ENCODE measurements around the gene TPSAB1.
"Not testable (repeated sequence)": the region's sequence is repeated elsewhere in the genome, so short reads cannot be mapped to it uniquely, and the experiment has no call there.

Gene TPSAB1

DNA sequence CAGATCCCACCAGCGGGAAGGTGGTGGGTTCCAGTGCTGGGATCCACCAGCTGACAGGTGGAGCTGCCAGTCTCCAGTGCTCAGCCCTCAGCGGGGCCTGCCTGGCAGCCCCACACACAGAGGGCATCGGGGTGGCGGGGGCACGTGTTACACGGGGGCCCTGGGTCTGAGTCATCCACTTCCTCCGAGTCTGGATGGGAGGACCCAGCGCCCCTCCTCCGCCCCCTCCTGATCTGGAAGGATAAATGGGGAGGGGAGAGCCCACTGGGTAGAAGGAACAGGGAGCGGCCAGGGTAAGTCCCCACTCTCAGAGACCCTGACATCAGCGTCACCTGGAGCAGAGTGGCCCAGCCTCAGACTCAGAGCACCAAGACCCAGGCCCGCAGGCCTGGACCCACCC lies at the start of gene TPSAB1:
TPSAB1 (plus strand) TSS at position 270 of the 400 bp plus-strand sequence. CDS start 234 bp downstream, outside the sequence.
- not testable (repeated sequence) for DNase-seq

DNA sequence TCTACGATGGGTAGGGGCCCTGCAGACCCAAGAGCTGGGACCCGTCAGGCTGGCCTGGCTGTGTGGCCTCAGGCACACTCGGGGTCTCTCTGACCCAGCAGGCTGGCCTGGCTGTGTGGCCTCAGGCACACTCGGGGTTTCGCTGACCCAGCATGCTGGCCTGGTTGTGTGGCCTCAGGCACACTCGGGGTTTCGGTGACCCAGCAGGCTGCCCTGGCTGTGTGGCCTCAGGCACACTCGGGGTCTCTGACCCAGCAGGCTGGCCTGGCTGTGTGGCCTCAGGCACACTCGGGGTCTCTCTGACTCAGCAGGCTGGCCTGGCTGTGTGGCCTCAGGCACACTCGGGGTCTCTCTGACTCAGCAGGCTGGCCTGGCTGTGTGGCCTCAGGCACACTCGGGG lies 49.7 kb upstream of the TPSAB1 start:
- DNase-seq, result not testable (repeated sequence)

- no peak for DNase-seq
Measured at GRCh38 chr16:1192384-1193073, 48.0 kb upstream of the TPSAB1 start.

GRCh38 chr16:1193143-1193824 lies 47.2 kb upstream of the TPSAB1 start:
- no peak for DNase-seq

DNA sequence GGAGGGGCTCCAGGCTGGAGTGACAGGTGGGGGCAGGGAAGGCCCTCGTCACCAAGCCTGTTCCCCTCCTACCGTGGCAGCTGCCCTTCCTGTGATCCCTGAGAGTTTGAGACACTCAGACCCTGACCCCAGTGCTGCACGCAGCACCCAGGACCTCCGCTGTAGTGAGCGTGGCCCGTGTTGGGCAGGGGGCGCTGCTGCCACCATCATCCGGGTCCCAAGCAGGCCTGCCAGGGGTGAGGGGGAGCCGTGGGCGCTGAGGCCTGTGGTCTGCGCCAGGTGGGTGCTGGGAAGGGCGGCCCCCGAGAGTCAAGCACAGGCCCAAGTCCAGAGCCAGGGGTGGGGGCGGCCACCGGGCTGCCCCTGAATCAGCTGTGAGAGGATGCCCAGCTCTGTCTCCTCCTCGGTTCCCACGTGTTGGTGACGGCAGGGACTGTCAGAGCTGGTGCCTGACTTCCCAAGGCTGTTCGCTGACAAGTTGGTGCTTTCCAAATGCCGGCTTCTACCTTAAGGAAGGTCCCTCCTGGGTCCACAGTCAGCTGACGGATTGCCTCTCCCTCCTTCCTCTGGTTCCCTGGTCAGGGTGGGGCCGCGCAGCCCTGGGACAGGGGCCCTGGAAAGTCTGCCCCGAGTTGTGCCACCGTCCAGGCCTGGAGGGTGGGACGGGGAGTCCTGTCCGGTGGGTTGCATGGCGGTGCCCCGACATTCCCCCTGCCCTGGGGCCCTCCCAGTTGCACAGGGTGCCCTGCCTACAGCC lies 46.5 kb upstream of the TPSAB1 start:
- DNase-seq, result no peak

GRCh38 chr16:1194665-1195392 lies 45.7 kb upstream of the TPSAB1 start:
- no peak for DNase-seq

DNA sequence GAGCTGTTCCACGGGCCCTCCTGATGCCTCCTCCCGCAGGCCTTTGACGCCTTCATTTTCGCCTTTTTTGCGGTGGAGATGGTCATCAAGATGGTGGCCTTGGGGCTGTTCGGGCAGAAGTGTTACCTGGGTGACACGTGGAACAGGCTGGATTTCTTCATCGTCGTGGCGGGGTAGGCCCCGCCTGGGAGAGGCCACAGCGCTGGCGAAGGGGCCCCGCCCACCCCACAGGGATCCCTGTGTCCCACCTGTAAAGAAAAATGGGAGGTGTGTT lies 45.2 kb upstream of the TPSAB1 start:
- no peak for DNase-seq

DNA sequence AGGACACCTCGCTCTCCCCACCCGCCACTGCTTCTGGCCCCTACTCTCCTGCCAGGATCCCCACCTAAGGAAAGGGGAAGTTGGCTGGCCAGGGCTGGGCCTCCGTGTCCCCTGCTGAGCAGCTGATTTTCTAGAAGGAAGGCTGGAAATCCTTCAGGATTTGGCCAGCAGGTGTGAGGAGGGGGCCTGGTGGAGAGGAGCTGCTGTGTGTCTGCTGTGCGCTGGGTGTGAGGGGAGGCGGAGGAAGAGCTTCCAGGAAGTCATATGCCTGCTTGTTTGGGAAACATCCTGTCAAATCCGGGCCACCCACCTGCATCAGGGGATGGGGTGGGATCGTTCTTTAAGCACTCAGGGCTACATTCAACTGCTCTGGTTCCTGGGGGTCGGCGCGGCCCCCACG lies 44.0 kb upstream of the TPSAB1 start:
- DNase-seq, result no peak

GRCh38 chr16:1197237-1197866 lies 43.2 kb upstream of the TPSAB1 start:
- no peak for DNase-seq

DNA sequence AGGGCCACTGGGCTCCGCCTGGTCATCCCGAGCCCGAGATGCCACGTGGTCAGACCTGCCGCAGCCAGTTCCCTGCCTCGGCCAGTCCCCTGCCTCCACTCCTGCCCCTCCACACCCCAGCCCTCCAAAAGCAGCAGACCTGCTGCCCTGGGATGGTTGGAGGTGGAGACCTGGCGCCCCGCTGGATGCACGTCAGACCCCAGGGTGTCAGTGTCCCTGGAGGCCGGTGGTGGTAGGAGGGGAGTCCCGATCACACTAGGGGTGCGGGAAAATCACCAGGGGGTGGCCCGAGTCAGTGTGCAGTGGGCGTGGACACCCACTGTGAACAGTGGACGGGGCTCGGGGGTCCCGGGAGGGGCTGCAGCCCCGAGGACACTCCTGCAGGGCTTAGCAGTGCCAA lies 42.3 kb upstream of the TPSAB1 start:
- no peak for DNase-seq

DNA sequence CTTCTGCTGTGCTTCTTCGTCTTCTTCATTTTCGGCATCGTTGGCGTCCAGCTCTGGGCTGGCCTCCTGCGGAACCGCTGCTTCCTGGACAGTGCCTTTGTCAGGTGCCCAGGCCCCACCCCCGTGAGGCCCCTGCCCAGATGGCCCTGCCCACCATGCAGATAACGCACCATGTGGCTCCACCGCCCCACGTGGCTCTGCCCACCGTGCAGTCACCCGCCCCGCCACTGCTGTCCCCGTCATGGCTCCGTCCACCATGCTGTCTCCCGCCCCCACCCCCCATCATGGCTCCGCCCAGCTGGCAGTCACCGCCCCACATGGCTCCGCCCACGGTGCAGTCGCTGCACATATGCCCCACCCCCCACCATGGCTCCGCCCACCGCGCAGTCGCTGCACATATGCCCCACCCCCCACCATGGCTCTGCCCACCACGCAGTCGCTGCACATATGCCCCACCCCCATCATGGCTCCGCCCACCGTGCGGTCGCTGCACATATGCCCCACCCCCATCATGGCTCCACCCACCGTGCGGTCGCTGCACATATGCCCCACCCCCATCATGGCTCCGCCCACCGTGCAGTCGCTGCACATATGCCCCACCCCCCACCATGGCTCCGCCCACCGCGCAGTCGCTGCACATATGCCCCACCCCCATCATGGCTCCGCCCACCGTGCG lies 41.7 kb upstream of the TPSAB1 start:
- DNase-seq, result not testable (repeated sequence)

DNA sequence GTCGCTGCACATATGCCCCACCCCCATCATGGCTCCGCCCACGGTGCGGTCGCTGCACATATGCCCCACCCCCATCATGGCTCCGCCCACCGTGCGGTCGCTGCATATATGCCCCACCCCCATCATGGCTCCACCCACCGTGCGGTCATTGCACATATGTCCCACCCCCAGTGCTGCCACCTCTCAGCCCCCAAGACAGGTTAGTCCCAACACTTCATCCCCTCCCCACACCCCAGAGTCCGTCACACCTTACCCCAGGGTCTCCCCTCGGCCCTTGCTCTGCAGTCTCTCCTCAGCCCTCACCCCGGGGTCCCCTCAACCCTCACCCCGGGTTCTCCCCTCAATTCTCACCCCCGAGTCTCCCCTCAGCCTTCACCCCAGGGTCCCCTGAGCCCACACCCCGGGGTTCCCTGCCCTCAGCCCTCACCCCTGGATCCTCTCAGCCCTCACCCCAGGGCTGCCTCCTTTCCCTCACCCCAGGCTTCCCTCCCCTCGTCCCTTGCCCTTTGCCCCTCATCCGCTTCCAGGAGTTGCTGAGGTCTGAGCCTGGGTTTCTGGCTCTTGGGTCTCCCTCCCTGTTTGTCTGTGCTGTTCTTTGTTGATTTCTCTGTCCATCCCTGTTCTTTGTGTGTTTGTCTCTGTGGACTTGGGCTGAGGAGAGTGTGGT lies 41.0 kb upstream of the TPSAB1 start:
- DNase-seq, result no peak

DNA sequence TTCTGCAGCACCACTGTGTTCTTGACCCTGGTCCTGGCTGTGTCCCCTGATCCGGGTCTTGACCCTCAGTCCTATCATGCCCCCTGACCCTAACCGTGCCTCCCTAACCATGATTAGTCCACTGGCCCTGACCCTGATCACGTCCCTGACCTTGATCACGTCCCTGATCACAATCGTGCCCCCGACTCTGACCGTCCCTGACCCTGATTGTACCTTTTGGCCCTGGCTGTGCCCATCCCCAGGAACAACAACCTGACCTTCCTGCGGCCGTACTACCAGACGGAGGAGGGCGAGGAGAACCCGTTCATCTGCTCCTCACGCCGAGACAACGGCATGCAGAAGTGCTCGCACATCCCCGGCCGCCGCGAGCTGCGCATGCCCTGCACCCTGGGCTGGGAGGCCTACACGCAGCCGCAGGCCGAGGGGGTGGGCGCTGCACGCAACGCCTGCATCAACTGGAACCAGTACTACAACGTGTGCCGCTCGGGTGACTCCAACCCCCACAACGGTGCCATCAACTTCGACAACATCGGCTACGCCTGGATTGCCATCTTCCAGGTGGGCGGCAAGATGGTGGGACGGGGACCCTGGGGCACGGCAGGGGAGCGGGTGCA lies 40.4 kb upstream of the TPSAB1 start:
- no peak for DNase-seq

GRCh38 chr16:1201444-1201843 lies 39.1 kb upstream of the TPSAB1 start:
- no peak for DNase-seq

- no peak for DNase-seq
Measured at GRCh38 chr16:1202274-1202673, 38.2 kb upstream of the TPSAB1 start.

- no peak for DNase-seq
Measured at GRCh38 chr16:1204933-1205332, 35.6 kb upstream of the TPSAB1 start.

GRCh38 chr16:1206326-1206725 lies 34.2 kb upstream of the TPSAB1 start:
- DNase-seq, result no peak

GRCh38 chr16:1206786-1207185 lies 33.7 kb upstream of the TPSAB1 start:
- no peak for DNase-seq

DNA sequence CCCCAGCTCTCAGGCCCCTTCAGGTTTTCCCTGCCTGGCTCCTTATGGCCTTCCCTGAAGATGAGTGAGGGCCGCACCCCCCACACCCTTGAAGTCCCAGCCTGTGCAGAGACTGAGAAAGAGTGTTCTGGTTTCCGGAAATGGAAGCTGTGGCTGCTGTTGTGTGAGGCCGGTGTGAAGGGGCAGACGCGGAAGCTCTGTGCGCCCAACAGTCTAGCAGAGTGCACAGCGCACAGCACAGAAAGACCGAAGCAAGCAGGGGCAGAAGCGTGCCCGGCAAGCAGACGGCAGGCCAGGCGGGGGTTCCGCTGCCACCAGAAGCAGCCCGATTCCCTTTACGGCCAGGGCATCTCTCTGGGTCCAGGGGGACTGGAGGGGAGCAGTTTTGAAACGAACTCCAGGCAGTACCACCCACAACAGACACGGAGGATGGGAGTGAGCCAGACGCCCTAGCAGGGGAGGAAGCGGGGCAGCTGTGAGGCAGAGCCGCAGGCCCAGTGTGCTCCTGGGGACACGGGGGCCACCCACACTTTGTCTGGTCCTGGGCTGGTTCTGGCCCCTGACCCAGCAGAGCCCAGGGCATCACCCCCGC lies 32.2 kb upstream of the TPSAB1 start:
- no peak for DNase-seq

- no peak for DNase-seq
Measured at GRCh38 chr16:1209081-1209480, 31.4 kb upstream of the TPSAB1 start.

DNA sequence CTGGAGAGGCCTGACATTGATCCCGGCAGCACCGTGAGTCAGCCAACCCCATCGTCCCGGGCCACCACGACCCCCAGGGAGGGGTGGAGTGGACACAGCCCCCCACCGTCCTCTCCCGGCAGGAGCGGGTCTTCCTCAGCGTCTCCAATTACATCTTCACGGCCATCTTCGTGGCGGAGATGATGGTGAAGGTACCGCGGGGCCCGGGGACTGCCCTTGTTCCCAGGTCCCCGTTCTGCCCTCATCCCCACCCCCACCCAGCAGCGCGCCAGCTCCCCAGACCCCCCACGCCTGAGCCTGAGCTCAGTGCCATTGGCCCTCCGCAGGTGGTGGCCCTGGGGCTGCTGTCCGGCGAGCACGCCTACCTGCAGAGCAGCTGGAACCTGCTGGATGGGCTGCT lies 30.0 kb upstream of the TPSAB1 start:
- no peak for DNase-seq

All from hematopoietic multipotent progenitor cell treated with erythropoietin and hydrocortisone succinate and interleukin-3 and kit ligand, for 6 days (in vitro differentiated cells).